ENCODE measurements around the gene LRRC26.

LRRC26 gene

GRCh38 chr9:137167747-137168572 lies 1.9 kb downstream of the LRRC26 start:
- TF ChIP-seq CTCF (conservative IDR thresholded peaks at IDR 0.05; ENCODE audit: low read depth, low read length) = no peak
- H3K4me3 ChIP-seq (ENCODE audit: low read depth, low read length) = no peak overlapping the region
- DNase-seq (ENCODE audit: low read depth) = no peak

- TF ChIP-seq CTCF (conservative IDR thresholded peaks at IDR 0.05; ENCODE audit: low read depth, low read length) = no peak
- DNase-seq (ENCODE audit: low read depth) = no peak
- no peak overlapping the region for H3K4me3 ChIP-seq (ENCODE audit: low read depth, low read length)
These were observed 2.5 kb downstream of the LRRC26 start for GRCh38 chr9:137167277-137167746.

GRCh38 chr9:137166380-137167229 lies 3.2 kb downstream of the LRRC26 start:
- DNase-seq (ENCODE audit: low read depth) = no peak
- no peak overlapping the region for H3K4me3 ChIP-seq (ENCODE audit: low read depth, low read length)
- no peak for TF ChIP-seq CTCF (conservative IDR thresholded peaks at IDR 0.05; ENCODE audit: low read depth, low read length)

- no peak for TF ChIP-seq CTCF (conservative IDR thresholded peaks at IDR 0.05; ENCODE audit: low read depth, low read length)
- DNase-seq (ENCODE audit: low read depth) = no peak
- H3K4me3 ChIP-seq (ENCODE audit: low read depth, low read length) = no peak overlapping the region
These were observed 4.5 kb downstream of the LRRC26 start for GRCh38 chr9:137165250-137165836.

GRCh38 chr9:137164370-137165249 lies 5.2 kb downstream of the LRRC26 start:
- no peak for TF ChIP-seq CTCF (conservative IDR thresholded peaks at IDR 0.05; ENCODE audit: low read depth, low read length)
- H3K4me3 ChIP-seq (ENCODE audit: low read depth, low read length) = no peak overlapping the region
- DNase-seq (ENCODE audit: low read depth) = no peak

GRCh38 chr9:137163805-137164204 lies 6.0 kb downstream of the LRRC26 start:
- DNase-seq (ENCODE audit: low read depth) = no peak
- H3K4me3 ChIP-seq (ENCODE audit: low read depth, low read length) = no peak overlapping the region
- no peak for TF ChIP-seq CTCF (conservative IDR thresholded peaks at IDR 0.05; ENCODE audit: low read depth, low read length)

All from choroid plexus epithelial cell (primary cell).